HG03354 (cell line): Measurements from ENCODE around the gene CRMP1.

Experiments
- ATAC-seq: cut with Tn5 transposase; IDR thresholded peaks from one replicate; pipeline ENCODE4 v1.9.1; 2021; ENCODE audit warnings: mild to moderate bottlenecking; ENCODE audit not compliant: unreplicated experiment, poor library complexity, severe bottlenecking

Gene CRMP1

DNA sequence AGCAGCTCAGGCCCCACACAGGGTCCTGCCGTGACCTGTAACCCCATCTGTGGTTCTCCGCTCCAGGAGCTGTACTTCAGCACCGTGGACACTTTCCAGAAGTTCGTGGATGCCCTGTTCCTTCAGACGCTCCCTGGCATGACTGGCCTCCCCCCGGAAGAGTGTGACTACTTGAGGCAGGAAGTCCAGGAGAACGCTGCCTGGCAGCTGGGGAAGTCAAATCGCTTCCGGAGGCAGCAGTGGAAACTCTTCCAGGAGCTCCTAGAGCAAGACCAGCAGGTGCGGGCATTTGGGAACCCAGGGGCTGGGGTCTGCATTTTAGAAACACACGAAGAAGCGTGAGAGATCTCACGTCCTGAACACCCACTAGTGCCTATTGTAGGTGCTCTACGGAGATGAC lies 109.4 kb downstream of the CRMP1 start:
- no peak for ATAC-seq

DNA sequence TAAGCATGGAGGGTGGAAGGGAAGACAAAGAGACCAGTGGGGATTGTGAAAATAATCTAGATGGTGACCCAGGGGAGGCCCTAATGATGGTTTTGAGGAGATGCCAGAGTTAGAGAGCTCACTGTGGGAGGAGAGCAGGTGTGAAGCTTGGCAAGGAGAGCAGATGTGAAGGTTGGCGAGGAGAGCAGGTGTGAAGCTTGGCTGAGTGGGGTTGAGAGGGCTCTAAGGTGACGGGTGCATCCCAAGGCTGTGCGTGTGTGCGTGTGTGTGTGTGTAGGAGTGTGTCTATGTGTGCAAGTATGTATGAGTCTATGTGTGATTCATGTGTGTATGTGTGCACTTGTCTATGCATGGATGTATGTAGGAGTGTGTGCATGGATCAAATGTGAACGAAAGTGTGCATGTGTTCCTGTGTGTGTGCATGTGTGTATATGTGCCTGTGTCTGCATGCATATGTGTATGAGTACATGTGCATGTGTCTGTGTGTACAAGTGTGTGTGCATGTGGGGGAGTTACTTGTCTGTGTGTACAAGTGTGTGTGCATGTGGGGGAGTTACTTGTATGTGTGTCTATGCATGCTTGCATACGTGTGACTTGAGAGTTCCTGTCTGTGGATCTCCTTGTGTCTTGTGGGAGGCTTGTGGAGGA lies 109.9 kb downstream of the CRMP1 start:
- ATAC-seq, result no peak

GRCh38 chr4:5781691-5782090 lies 111.2 kb downstream of the CRMP1 start:
- no peak for ATAC-seq

DNA sequence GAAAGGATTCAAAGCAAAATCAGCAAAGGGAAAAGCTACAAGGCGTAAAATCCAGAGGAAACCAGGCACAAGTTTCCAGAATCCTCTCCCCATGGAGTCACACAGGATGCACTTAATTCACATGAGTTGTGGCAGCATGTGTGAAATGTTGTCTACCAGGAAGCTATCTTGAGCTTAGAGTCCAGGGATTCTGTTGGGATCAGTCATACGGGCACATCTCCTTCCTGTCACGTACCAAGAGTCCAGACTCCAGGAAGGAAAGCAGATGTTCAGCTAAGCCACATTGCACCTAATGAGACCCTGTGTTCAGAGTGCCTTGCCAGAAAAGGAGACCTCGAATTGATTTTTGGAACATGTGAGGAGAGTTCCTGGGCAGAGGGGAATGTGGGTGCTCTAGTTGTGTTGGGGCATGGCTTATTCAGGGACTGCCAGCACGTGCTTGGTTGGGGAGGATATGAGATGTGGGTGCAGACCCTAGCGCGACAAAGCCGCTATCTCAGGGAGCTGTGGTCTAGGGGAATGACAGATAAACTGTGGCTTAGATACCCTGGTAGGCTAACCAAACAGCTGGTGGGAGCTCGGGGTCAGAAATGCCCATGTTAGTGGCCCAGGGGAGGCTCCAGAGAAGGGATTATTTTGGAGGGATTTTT lies 111.9 kb downstream of the CRMP1 start:
- ATAC-seq, result no peak

GRCh38 chr4:5776510-5776909 lies 116.4 kb downstream of the CRMP1 start:
- ATAC-seq, result no peak

GRCh38 chr4:5774416-5775036 lies 118.4 kb downstream of the CRMP1 start:
- no peak for ATAC-seq

GRCh38 chr4:5773271-5773555 lies 119.7 kb downstream of the CRMP1 start:
- ATAC-seq, result no peak

- ATAC-seq, result no peak
Observed at GRCh38 chr4:5772528-5773270, 120.2 kb downstream of the CRMP1 start.
